Liver (tissue), 3 donors: Measurements from ENCODE around the gene PTPN9.

Experiments
- CTCF ChIP-seq: fragments of 150-350 bp; IDR thresholded peaks from 2 replicates; pipeline ENCODE4 v1.5.1; 2017; ENCODE audit warnings: improper control_type of control experiment, low read depth, low read length; ENCODE audit not compliant: missing input control
- JUND ChIP-seq, 2 donors: IDR thresholded peaks; 2 replicates each; pipeline ENCODE4 v1.6.1; 2016; ENCODE audit warnings: antibody characterized with exemption in 2 of 2
- NR2F2 ChIP-seq: IDR thresholded peaks from 2 replicates; pipeline ENCODE4 v1.6.1; 2016; ENCODE audit warnings: antibody characterized with exemption
- REST ChIP-seq: IDR thresholded peaks from 2 replicates; pipeline ENCODE4 v1.6.1; 2016; ENCODE audit warnings: antibody characterized with exemption, mild to moderate bottlenecking
- SP1 ChIP-seq: IDR thresholded peaks from 2 replicates; pipeline ENCODE4 v1.6.1; 2018; ENCODE audit warnings: antibody characterized with exemption, mild to moderate bottlenecking
- YY1 ChIP-seq: IDR thresholded peaks from 2 replicates; pipeline ENCODE4 v1.6.1; 2016; ENCODE audit warnings: antibody characterized with exemption, mild to moderate bottlenecking
- donor health status: healthy.
- donor health status: healthy.

GRCh38 chr15:75584121-75584520, 5.0 kb upstream of the PTPN9 start:
- TF ChIP-seq REST, result no peak
- TF ChIP-seq CTCF, result no peak
- no peak for TF ChIP-seq YY1
- TF ChIP-seq NR2F2, result no peak
- TF ChIP-seq JUND (IDR thresholded peaks at IDR 0.05), result no peak
- TF ChIP-seq SP1, result no peak
